GM21360 (cell line): Measurements from ENCODE around the gene TDP1.
"Not testable (repeated sequence)": the region's sequence is repeated elsewhere in the genome, so short reads cannot be mapped to it uniquely, and the experiment has no call there.

Experiments
- ATAC-seq: cut with Tn5 transposase; IDR thresholded peaks from one replicate; pipeline ENCODE4 v1.9.1; 2021; ENCODE audit warnings: mild to moderate bottlenecking, moderate library complexity; ENCODE audit not compliant: unreplicated experiment

Gene TDP1

GRCh38 chr14:90042496-90043252 is 86.9 kb downstream of the TDP1 start:
- ATAC-seq: no peak

DNA sequence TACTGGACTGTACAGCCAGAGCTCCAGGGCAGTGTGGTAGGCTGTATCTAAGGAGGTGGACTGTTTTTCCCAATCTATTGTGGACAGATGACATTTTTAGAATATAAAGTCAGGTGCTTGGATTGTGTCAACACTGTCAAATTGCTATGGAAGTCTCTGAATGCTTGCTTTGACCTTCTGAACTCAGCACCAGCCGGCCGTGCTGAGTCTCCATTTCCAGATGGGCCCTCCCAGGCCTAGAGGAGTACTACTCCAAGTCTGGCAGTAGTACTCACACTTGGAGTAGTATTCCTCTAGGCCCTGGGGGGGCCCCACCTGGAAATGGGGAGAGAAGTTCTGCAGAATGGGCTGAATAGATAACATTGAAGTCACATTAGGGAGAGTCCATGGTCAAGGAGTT is 89.9 kb downstream of the TDP1 start:
- no peak for ATAC-seq

DNA sequence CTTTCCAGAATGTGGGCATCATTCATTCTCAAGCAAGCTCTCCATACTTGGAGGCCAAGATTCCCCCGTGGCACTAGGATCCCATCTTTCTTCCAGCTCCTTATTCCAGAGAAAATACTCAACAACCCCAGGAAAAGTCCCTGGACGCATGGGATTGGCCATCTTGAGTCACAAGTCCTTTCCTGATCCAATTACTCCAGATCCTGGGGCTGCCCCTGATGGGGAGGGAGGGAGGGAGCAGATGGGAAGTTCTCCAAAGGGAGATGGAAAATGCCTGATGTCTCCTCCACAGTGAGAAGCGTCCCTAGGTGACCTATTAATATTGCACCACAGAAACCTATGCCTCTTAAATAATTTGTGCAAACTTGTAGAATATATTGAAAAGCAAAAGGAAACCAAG is 93.7 kb downstream of the TDP1 start:
- no peak for ATAC-seq

DNA sequence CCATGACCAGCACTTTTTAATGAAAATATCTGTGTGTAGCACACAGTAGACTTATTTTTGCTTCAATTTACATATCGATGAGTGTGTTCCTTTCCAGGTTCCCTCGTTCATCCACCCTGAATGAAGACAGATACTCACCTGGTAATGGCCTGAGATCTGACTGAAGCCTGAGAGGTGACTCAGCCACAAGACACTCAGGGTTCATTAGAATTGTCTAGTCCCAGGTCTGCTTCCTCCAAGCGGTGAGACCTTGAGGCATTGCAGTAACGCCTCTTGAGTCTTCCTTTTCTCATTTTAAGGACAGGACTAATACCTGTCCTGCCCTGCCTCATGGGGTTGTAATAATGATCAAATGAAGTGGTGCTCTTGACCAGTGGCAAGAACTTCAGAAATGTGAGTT is 94.5 kb downstream of the TDP1 start:
- no peak for ATAC-seq

- no peak for ATAC-seq
Observed at GRCh38 chr14:90053044-90053443, 97.3 kb downstream of the TDP1 start.

GRCh38 chr14:90054803-90055202 is 99.1 kb downstream of the TDP1 start:
- ATAC-seq: no peak

GRCh38 chr14:90056826-90057225 is 101.1 kb downstream of the TDP1 start:
- no peak for ATAC-seq

- ATAC-seq: no peak
Observed at GRCh38 chr14:90058876-90059458, 103.2 kb downstream of the TDP1 start.

GRCh38 chr14:90060312-90060964 is 104.7 kb downstream of the TDP1 start:
- peak; percentile 66 for ATAC-seq

GRCh38 chr14:90060965-90061684 is 105.4 kb downstream of the TDP1 start:
- ATAC-seq: no peak

- no peak for ATAC-seq
Observed at GRCh38 chr14:90061685-90062126, 106.0 kb downstream of the TDP1 start, which contains the start of gene KCNK13. Gene KCNK13 (plus strand): TSS chr14:90061994. CDS start chr14:90062206, 212 bp downstream.

GRCh38 chr14:90062127-90062794 is 106.5 kb downstream of the TDP1 start:
- no peak for ATAC-seq

GRCh38 chr14:90062822-90063539 is 107.3 kb downstream of the TDP1 start:
- no peak for ATAC-seq

- no peak for ATAC-seq
Observed at GRCh38 chr14:90072350-90072749, 116.6 kb downstream of the TDP1 start.

- no peak for ATAC-seq
Observed at GRCh38 chr14:90079576-90079975, 123.8 kb downstream of the TDP1 start.

DNA sequence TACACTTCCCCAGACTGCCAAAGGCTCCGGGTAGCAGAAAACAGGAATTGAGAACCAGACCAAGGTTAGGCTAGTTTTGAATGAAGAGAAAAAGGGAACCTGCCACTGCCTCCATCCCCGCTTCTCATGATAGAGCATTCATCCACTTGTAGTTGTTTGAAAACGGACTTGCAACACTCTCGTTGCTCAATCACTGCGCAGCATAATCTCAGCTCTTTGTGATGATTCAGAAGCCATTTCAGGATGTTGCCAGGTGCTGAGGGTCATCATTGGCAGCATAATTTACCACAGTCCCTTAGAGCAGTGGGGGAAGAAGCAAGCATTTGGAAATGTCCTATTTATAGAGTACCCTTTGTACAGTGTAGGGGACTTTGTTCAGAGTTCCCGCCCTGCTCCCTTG is 131.7 kb downstream of the TDP1 start:
- ATAC-seq: no peak

GRCh38 chr14:90088176-90088575 is 132.4 kb downstream of the TDP1 start:
- no peak for ATAC-seq

DNA sequence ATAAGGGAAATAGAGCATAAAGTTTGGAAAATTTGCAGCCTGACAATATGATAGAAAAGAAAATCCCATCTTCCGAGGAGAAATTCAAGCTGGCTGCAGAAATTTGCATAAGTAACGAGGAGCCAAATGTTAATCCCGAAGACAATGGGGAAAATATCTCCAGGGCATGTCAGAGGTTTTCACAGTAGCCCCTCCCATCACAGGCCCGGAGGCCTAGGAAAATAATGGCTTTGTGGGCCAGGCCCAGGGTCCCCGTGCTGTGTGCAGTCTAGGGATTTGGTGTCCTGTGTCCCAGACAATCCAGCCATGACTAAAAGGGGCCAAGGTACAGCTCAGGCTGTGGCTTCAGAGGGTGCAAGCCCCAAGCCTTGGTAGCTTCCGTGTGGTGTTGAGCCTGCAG is 133.8 kb downstream of the TDP1 start:
- not testable (repeated sequence) for ATAC-seq

DNA sequence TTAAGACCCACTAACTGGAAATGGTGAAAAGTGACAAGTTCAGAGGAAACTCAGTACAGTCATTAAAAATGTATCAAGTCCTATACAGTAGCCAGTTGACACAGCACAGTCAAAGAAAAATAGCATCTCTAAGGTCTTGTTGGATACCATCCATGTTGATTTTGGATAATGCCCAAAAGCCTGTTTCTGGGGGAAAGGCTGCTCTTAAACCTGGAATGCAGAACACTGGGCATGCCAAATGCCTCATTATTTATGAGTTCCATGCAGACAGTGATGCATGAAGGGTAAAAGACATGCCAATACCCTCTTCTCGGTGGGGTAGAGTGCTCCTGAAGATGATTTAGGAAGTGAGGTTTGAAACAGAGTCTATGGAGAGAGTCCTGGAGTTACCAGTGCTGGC is 135.7 kb downstream of the TDP1 start:
- no peak for ATAC-seq

- ATAC-seq: no peak
Observed at GRCh38 chr14:90093942-90094595, 138.3 kb downstream of the TDP1 start.
